CD4-positive, alpha-beta T cell treated with Interleukin-17A for 4 hours (primary cell): ENCODE data around the gene CPNE8.

Source experiments
- DNase-seq: peaks from one replicate; pipeline ENCODE4 v3.0.0-alpha.2; 2020; ENCODE audit warnings: mixed read lengths

Gene CPNE8

DNA sequence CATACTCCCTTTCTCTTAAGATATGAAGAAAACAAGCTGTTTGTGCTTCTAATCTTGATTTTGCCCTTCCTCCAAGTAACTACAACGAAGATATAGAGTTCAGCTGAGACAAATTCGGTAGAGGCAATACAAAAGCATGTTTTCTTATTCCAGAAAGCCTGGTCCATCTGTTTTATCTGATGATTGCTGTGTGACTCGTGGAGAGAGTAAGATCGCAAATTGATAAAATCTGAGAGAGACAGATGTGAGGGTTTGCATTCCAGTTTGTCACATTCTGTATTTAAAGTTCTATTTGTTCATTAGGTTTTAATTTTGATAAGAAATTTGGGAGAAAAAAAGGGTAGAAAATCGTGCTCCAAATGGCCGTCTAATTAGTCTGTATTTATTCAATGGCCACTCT is 192.1 kb downstream of the CPNE8 start:
- DNase-seq, result no peak

DNA sequence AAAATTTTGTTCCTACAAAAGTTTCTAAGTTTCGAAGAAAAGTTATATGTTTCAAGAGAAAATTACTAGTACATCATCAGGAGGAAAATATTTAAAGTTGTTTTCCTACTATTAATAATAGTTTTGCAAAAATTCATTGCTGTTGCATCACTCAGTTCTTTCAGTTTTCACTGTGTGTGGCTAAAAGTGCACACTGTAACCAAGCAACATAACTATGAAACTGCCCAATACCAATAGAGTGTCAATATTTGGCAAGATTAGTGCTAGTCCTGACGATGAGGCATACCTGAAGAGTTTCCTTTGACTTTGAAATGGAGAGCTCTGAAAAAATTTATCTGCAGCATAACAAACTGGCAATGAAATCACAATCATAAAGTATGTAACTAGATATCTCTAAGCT is 194.3 kb downstream of the CPNE8 start:
- no peak for DNase-seq

DNA sequence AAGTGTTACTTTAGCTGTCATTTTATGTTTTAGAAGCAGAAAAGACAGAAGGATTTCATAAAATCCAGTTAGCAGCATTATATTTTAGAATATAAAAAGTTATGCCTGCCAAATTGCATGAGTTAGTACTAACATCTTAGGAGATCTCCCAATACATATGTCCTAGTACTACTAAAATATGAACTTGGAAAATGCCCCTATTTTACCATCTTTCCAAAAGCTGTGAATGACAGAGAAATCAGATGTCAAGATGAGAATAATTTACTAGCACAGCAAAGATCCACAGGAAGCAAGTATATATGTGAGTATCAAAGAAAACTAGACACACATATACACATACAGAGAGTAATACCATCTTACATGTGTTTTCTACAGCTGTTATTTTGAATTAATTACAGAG is 196.9 kb downstream of the CPNE8 start:
- no peak for DNase-seq

DNA sequence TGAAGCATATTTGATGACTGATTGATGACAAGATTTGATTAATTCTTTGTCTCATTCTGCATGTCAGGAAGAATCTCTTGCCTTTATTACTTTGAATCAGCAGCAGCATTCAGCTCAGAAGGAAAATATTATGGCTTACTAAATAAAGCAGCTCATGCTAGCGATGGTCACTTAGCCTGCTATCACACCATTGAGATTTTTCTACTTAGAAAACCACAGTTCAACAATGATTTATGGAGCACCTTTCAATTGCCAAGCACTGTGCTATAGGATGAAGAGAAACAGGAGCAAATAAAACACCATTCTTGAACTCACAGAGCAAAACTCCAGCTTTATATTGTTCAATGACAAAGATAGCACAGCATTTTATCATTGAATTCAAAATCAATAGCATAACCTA is 197.7 kb downstream of the CPNE8 start:
- DNase-seq, result no peak

- no peak for DNase-seq
Observed at GRCh38 chr12:38697289-38697688, 208.1 kb downstream of the CPNE8 start.

DNA sequence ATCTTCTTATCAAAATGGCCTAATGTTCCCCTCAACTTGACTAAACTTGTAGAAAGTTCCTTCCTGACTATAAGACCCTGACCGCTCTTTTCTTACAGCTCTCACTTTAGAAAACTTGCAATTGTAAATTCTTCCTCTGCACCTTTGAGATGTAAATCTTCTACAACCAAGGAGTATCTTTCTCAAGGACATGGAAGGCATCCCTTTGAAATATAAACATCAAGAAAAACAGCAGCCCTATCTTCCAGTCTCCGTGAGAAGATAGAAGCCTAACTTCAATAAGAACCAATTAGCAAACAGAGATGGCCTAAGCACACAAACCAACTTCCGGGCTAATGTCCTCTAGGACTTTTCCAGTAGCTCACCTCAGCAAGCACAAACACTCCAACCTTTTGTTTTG is 210.3 kb downstream of the CPNE8 start:
- DNase-seq, result no peak

DNA sequence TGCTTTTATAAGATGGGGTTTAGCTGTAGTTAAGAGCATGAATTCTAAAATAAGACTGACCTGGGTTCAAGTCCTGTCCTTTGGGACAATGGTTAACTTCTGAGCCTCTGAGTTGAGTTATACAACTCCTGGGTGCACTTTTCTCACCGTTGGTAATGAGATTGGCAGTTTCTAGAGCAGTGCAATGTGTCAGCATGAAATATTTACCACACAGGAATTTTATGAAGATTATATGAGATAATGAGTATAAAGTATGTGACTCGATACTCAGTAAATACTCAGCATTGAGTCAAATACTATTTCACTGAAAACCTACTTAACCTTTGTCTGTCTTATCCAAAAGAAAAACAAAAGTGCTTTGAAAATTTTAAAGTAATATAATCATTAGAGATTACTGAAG is 214.2 kb downstream of the CPNE8 start:
- DNase-seq, result no peak

GRCh38 chr12:38690646-38691045 is 214.7 kb downstream of the CPNE8 start:
- no peak for DNase-seq

- DNase-seq, result no peak
Observed at GRCh38 chr12:38689704-38690103, 215.7 kb downstream of the CPNE8 start.

DNA sequence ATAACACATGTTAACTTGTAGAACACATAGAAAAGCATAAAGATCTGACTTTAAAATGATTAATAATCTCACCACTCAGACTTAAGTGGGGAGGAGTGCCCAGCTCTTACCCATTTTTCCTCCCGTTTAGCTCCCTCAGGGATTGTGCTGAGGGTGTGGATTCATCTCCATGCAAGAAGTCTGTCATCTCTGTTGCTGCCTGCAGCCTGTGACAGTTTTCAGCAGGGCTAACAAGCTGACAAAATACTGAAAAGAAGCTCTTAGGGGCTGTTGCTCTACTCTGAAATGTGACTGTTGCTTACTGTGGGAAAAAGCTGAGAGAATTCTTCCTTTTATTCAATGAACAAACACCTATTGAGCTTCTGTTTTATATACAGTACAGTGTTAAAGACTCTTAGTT is 216.2 kb downstream of the CPNE8 start:
- DNase-seq, result no peak

DNA sequence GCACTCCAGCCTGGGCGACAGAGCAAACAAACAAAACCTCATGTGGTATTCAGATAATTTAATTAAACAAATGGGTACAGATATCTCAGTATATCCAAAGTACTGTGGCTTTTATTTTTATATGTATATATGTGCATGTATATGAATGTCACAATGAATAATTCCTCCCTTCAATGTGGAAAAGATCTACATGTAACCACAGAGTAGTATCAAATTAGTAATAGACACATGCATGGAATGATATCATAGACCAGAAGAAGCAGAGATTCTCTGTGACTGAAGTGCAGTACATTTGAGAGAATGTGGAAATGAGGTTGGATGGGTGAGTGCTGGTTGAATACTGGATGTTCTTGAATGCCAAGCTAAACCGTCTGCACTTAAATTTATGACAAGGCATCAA is 222.9 kb downstream of the CPNE8 start:
- DNase-seq, result no peak

GRCh38 chr12:38669530-38669929 is 235.9 kb downstream of the CPNE8 start:
- no peak for DNase-seq

GRCh38 chr12:38669081-38669480 is 236.3 kb downstream of the CPNE8 start:
- DNase-seq, result no peak

DNA sequence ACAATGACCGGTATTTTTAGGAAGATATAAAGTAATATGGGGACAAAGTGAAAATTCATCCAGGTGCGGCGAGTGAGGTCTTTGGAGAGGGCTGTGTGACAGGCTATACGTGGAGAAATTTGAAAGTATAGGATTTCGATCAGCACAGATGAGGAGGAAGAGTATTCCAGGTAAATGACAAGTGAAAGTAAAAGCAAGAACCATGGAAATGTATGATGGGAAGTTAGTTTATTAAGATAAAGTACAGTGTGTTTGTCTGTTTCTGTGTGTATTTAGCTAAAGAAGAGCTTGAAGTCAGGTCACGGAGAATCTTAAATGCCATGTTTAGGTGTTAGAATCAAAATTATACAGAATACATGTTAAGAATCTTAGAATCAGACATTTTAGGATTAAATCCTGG is 239.0 kb downstream of the CPNE8 start:
- no peak for DNase-seq

DNA sequence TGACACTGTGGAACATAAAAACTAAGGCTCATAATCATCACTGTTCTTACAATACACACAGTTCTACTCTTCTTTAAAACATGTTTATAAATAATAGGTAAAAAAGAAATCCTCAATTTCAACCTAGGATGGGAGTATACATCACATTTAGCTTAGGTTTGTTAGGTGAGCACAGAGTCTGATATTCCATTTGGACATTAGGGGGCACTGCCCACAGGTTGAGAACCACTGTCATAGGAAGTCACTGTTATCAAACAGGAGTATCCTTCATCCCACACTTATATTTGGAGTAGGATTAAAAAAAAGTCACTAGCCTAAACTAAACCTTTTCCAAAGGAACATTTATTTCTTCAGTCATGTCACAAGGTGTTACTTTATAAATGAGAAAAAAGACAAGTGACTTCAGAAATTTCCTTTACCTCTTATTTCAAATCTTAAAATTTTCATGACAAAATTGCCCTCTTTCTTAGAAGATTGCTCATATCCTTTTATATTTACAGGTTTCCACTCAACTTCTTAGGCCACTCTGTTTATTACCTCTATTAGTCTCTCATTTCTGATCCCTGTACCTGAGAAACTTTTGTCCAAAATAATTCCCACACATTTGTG is 240.6 kb downstream of the CPNE8 start:
- no peak for DNase-seq

GRCh38 chr12:38662829-38663228 is 242.6 kb downstream of the CPNE8 start:
- no peak for DNase-seq

DNA sequence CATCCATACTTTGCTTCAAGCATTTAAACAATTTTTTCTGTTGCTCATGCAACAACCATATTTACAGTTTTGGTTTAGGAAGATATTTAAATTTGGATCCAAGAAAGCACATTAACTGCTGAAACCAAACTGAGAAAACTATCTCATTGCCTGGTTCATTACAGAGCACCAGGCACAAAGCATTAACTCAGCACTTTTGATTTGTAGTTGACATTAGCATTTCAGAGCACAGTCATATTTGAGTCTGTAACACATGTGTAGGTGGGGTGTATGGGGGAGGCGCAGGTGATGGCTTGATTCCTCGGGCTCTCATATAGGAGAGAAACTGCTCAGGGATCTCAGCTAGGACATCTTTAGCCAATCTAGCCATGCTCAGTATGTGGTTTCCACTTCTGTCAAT is 251.7 kb downstream of the CPNE8 start:
- no peak for DNase-seq

DNA sequence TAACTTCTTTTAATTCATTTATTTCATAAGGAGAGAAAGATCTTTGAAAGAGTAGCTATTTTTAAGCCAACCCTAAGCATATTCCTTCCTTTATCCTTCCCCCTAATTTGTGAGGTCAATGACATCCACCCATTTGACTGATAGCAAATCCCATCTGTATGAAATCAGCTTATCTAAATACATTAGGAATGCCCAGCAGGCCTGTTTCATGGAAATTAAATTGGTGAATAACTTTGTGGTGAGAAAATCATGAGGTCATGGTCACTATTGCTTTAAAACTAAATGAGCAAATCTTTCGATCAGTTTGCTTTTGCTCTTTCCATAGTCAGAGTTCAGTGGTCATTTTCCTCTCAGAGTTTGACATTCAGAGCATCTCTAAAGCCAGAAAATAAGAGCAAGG is 256.6 kb downstream of the CPNE8 start:
- no peak for DNase-seq

DNA sequence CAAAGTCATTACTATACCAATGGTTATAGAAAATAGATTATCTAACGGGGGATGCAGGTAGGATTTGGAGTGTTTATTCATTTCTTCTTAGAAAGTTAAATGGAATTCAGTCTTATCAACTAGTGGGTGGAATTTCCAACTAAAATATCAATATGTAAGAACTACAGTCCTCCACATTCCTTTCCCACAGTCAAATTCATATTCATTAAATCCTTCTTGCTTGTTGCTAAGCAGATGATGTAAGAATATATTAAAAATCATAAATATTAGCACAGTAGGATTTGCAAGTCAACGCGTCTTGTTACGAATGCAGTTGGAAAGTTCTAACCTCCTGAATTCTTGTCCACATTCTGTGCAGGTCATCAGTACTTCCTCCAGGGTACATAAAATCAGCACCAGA is 259.2 kb downstream of the CPNE8 start:
- no peak for DNase-seq

DNA sequence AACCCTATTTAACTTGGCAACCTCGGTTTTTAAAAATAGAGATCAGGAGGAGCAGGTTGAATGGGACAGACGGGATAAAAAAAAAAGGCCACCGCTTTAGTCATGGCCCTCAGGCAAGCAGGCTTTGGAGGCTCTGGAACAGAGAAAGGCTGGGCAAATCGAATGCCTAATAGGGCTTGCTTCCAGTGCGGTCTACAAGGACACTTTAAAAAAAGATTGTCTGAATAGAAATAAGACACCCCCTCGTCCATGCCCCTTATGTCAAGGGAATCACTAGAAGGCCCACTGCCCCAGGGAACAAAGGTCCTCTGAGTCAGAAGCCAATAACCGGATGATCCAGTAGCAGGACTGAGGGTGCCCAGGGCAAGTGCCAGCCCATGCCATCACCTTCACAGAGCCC is 265.8 kb downstream of the CPNE8 start:
- DNase-seq, result no peak

DNA sequence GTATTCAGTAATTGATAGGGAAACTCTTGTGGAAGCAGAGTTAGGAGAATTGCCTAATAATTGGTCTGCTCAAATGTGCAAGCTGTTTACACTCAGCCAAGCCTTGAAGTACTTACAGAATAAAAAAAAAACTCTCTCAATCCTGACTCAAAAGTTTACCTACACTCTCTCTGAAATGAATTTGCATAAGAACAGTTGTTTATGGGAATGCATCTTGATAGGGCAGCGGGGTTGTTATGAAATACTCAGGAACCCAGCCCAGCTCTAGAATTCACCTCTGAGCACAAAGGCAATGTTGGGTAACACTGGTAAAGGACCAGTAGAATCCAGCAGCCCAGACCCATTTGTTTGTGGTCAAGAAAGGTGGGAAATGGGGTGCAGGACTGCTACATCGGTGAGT is 267.0 kb downstream of the CPNE8 start:
- DNase-seq, result no peak

DNA sequence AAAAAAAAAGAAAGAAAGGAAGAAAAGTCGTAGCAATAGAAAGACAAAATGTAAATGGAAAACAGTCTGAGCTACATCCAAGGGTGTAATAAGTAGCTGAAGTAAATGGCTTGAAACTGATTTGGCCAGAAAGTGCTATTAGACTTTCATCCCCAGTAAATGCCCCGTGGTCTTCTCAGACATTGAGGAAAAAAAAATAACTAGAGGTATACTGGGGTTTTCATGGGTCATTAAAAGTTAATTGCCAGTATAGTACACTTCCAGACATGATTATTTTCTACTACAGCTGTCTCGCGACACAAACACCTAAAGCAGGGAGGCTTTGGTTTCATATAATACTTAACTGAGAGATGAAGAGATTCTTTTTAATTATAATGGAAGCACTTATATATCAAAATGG is 271.9 kb downstream of the CPNE8 start:
- no peak for DNase-seq

DNA sequence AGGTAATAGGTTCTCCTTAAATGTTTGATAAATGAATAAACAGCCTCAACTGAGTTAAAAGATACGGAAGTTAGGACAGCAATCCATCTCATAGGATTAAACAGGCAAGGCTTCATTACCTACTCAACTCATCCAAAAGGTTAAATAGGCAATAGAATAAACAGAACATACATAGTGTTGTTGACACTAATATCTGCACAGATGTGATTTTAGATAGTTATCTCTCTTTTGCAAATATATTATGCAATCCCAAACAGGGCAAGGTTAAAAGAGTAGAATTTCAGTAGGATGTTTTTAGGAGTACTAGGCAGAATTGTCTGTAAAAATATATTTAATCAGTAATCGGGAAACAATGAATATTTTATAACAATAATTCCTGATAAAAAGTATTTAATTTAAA is 276.3 kb downstream of the CPNE8 start:
- DNase-seq, result no peak

DNA sequence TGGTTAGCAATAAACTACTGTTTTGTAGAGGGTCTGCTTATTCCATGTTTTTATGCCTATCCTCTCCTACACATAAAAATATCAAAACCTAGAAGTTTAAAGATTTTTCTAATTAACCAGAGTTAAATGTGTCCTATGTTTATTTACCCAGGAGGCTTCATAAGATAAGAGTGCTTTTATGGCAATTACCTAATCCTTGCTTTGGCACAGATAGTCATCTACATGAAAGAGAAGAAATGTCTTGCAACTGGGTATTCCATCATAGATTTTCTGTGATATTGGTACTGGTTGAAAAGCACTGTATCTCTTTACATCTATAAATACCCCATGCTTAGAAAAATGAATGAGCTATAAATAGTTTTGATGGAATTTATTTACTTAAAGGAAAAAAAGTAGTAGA is 277.1 kb downstream of the CPNE8 start:
- no peak for DNase-seq

DNA sequence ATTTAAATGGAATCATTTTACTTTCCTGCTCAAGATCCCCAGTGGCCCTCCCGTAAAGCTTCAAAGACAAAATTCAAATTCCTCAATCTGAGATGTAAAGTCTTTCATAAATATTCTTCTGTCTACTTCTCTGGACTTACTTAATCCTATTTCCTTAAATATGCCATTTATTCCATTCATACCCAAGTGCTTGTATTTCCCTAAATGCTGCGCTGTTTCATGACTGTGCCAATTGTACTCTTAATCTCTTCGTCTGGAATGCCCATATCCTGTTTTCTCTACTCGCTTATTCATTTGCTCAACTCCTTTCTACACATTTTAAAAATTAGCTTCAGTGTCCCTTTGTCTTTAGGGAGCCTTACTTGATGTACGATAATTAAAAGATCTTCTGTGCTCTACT is 280.1 kb downstream of the CPNE8 start:
- no peak for DNase-seq

GRCh38 chr12:38614171-38614570 is 291.2 kb downstream of the CPNE8 start:
- no peak for DNase-seq
